H1 (cell line): Measurements from ENCODE around the gene BPI. TPM values are rescaled to one million over a fixed set of nuclear protein-coding genes. Genes with fewer than 3 reads are reported as not detected.

ENCODE experiments used
- CTCF ChIA-PET: fragments of 300-600 bp; sonication (Branson Sonifier 250); formaldehyde crosslinking; loops from one replicate; lab custom pipeline; 2021; ENCODE audit not compliant: partially characterized antibody; lab: Charles Lee
- POLR2A ChIA-PET: fragments of 300-600 bp; sonication (Branson Sonifier 250); formaldehyde crosslinking; loops from one replicate; lab custom pipeline; 2021; ENCODE audit warnings: inconsistent platforms; ENCODE audit not compliant: partially characterized antibody; lab: Charles Lee
- DNase-seq, 2 experiments: peaks; one replicate each; pipeline versions ENCODE4 v3.0.0 to v3.0.0-alpha.2; 2010 to 2022; ENCODE audit warnings: low spot score in 2 of 2, low read depth in 1 of 2, mixed read lengths in 1 of 2
- FAIRE-seq: peaks from 2 replicates; lab custom pipeline; 2011; peaks lifted over from hg19 to GRCh38; lab: Jason Lieb, UNC
- H2AFZ ChIP-seq: 2 replicates; pipeline ENCODE4 v1.8.1; 2012; ENCODE audit warnings: low read length, inconsistent platforms
- H2AK5ac ChIP-seq: 2 replicates; pipeline ENCODE4 v1.6.1; 2013; ENCODE audit warnings: low read depth, low read length
- H2BK120ac ChIP-seq: replicated peaks from 2 replicates; pipeline ENCODE3; 2013; ENCODE audit warnings: low read depth, low read length, inconsistent platforms
- H2BK12ac ChIP-seq: 2 replicates; pipeline ENCODE4 v1.6.1; 2013; ENCODE audit warnings: low read depth, low read length
- H2BK15ac ChIP-seq: 2 replicates; pipeline ENCODE4 v1.6.1; 2013; ENCODE audit warnings: low read length
- H2BK20ac ChIP-seq: 2 replicates; pipeline ENCODE4 v1.6.1; 2013; ENCODE audit warnings: low read length
- H2BK5ac ChIP-seq: 2 replicates; pipeline ENCODE4 v1.6.1; 2013; ENCODE audit warnings: low read depth, low read length
- H3K14ac ChIP-seq: 2 replicates; pipeline ENCODE4 v1.6.1; 2013; ENCODE audit warnings: inconsistent platforms; ENCODE audit not compliant: insufficient read length
- H3K18ac ChIP-seq: 2 replicates; pipeline ENCODE4 v1.6.1; 2013; ENCODE audit warnings: low read length; ENCODE audit errors: extremely low read depth
- H3K23ac ChIP-seq: 2 replicates; pipeline ENCODE4 v1.6.1; 2013; ENCODE audit warnings: inconsistent platforms; ENCODE audit not compliant: insufficient read length
- H3K23me2 ChIP-seq: 2 replicates; pipeline ENCODE4 v1.6.1; 2013; ENCODE audit warnings: low read depth, low read length
- H3K27ac ChIP-seq: 2 replicates; pipeline ENCODE4 v1.6.1; 2011; ENCODE audit warnings: low read depth, low read length, inconsistent platforms
- H3K27me3 ChIP-seq, 4 experiments: replicated peaks in 1 of 4; 1 replicate in 1 of 4; 2 replicates in 3 of 4; pipeline versions ENCODE4 v1.6.1 to v1.8.1; 2011 to 2013; ENCODE audit warnings: low read length in 3 of 4, mild to moderate bottlenecking in 3 of 4, inconsistent platforms in 2 of 4, mixed read lengths in 2 of 4, moderate library complexity in 1 of 4; ENCODE audit not compliant: control insufficient read depth in 3 of 4, insufficient read depth in 3 of 4; ENCODE audit errors: extremely low read depth in 1 of 4
- H3K36me3 ChIP-seq, 4 experiments: 2 replicates each; pipeline versions ENCODE4 v1.6.1 to v1.8.1; 2011 to 2013; ENCODE audit warnings: mild to moderate bottlenecking in 4 of 4, low read length in 3 of 4, moderate library complexity in 2 of 4, control low read depth in 1 of 4, inconsistent platforms in 1 of 4; ENCODE audit not compliant: insufficient read depth in 4 of 4, control insufficient read depth in 2 of 4
- H3K4ac ChIP-seq: replicated peaks from 2 replicates; pipeline ENCODE3; 2013; ENCODE audit warnings: low read length, low read depth, mixed read lengths, inconsistent platforms; ENCODE audit not compliant: insufficient read length
- H3K4me1 ChIP-seq, 4 experiments: replicated peaks in 1 of 4; 1 replicate in 1 of 4; 2 replicates in 3 of 4; pipeline versions ENCODE4 v1.6.1 to v1.8.1; 2011 to 2013; ENCODE audit warnings: low read length in 3 of 4, inconsistent platforms in 2 of 4, mixed read lengths in 1 of 4; ENCODE audit not compliant: insufficient read depth in 4 of 4, control insufficient read depth in 3 of 4
- H3K4me2 ChIP-seq, 2 experiments: 2 replicates each; pipeline versions ENCODE4 v1.6.1 to v1.8.1; 2011 to 2013; ENCODE audit warnings: low read depth in 2 of 2, low read length in 2 of 2, control low read depth in 1 of 2, inconsistent platforms in 1 of 2, mild to moderate bottlenecking in 1 of 2; ENCODE audit not compliant: insufficient read depth in 1 of 2
- H3K4me3 ChIP-seq, 4 experiments: fragments of 200-600, 300-600 bp in 1 of 4; sonication (generic), shearing (Covaris generic), sonication (Bioruptor Twin) in 1 of 4; 2 replicates each; pipeline versions ENCODE4 v1.5.1 to v1.8.1; 2011 to 2016; ENCODE audit warnings: low read length in 4 of 4, low read depth in 3 of 4, control low read depth in 2 of 4, inconsistent platforms in 2 of 4, mild to moderate bottlenecking in 2 of 4, mixed read lengths in 1 of 4, moderate library complexity in 1 of 4; ENCODE audit not compliant: insufficient read depth in 2 of 4; ENCODE audit errors: extremely low read depth in 1 of 4
- H3K56ac ChIP-seq: replicated peaks from 2 replicates; pipeline ENCODE3; 2013; ENCODE audit warnings: low read depth, mild to moderate bottlenecking, mixed read lengths, low read length, inconsistent platforms; ENCODE audit not compliant: insufficient read length
- H3K79me1 ChIP-seq: 2 replicates; pipeline ENCODE4 v1.6.1; 2013; ENCODE audit warnings: low read depth, low read length, control low read depth
- H3K79me2 ChIP-seq, 2 experiments: 2 replicates each; pipeline versions ENCODE4 v1.6.1 to v1.8.1; 2012 to 2013; ENCODE audit warnings: low read length in 2 of 2, mild to moderate bottlenecking in 2 of 2, inconsistent platforms in 1 of 2; ENCODE audit not compliant: insufficient read depth in 2 of 2, control insufficient read depth in 1 of 2
- H3K9ac ChIP-seq, 4 experiments: replicated peaks in 1 of 4; 1 replicate in 1 of 4; 2 replicates in 3 of 4; pipeline versions ENCODE4 v1.6.1 to v1.8.1; 2011 to 2013; ENCODE audit warnings: low read depth in 3 of 4, low read length in 3 of 4, control low read depth in 2 of 4, mild to moderate bottlenecking in 2 of 4, moderate library complexity in 2 of 4, inconsistent platforms in 1 of 4; ENCODE audit errors: extremely low read depth in 1 of 4
- H3K9me3 ChIP-seq, 2 experiments: 2 replicates each; pipeline versions ENCODE4 v1.6.1 to v1.8.1; 2012 to 2013; ENCODE audit warnings: mild to moderate bottlenecking in 2 of 2, moderate library complexity in 2 of 2, control low read depth in 1 of 2, inconsistent platforms in 1 of 2, low read depth in 1 of 2, low read length in 1 of 2, mixed read lengths in 1 of 2; ENCODE audit not compliant: insufficient read depth in 2 of 2
- H4K20me1 ChIP-seq, 2 experiments: replicated peaks in 1 of 2; 2 replicates each; pipeline versions ENCODE3 to v1.8.1; 2011 to 2013; ENCODE audit warnings: inconsistent platforms in 2 of 2, low read length in 2 of 2, mild to moderate bottlenecking in 1 of 2; ENCODE audit not compliant: insufficient read depth in 2 of 2, control insufficient read depth in 1 of 2
- H4K5ac ChIP-seq: 2 replicates; pipeline ENCODE4 v1.6.1; 2013; ENCODE audit warnings: low read length, low read depth, mixed read lengths, inconsistent platforms; ENCODE audit not compliant: insufficient read length
- H4K8ac ChIP-seq: 2 replicates; pipeline ENCODE4 v1.8.0; 2013; ENCODE audit warnings: mild to moderate bottlenecking, moderate library complexity, low read length, inconsistent platforms; ENCODE audit not compliant: insufficient read depth; ENCODE audit errors: extremely low read depth
- H4K91ac ChIP-seq: replicated peaks from 2 replicates; pipeline ENCODE3; 2013; ENCODE audit warnings: low read length, mixed read lengths, inconsistent platforms; ENCODE audit not compliant: insufficient read length
- E2F6 ChIP-seq: IDR thresholded peaks from 2 replicates; pipeline ENCODE4 v1.6.1; 2012; ENCODE audit warnings: inconsistent platforms
- NANOG ChIP-seq: IDR thresholded peaks from 2 replicates; pipeline ENCODE4 v1.6.1; 2011; ENCODE audit warnings: low read length, low read depth, mild to moderate bottlenecking, inconsistent platforms; ENCODE audit not compliant: insufficient read depth, poor library complexity, severe bottlenecking
- POLR2A ChIP-seq, 2 experiments: IDR thresholded peaks; 1 replicate in 1 of 2; 2 replicates in 1 of 2; pipeline ENCODE4 v1.6.1; 2011; ENCODE audit warnings: low read depth in 2 of 2, low read length in 2 of 2, mild to moderate bottlenecking in 2 of 2; ENCODE audit errors: control extremely low read depth in 1 of 2
- RBBP5 ChIP-seq: IDR thresholded peaks from 2 replicates; pipeline ENCODE4 v1.7.1; 2012; ENCODE audit warnings: low read depth, mild to moderate bottlenecking, inconsistent platforms, low read length, moderate library complexity, borderline replicate concordance
- WGBS, 2 experiments: shearing (Covaris generic) in 1 of 2; methylation state at CpG; one replicate each; pipeline versions ENCODE4 v1.1.6 to v1.1.7; 2013 to 2015; ENCODE audit warnings: low lambda C conversion rate in 2 of 2, mixed read lengths in 2 of 2, inconsistent platforms in 1 of 2, low coverage in 1 of 2, missing lambda C conversion rate in 1 of 2; ENCODE audit not compliant: insufficient replicate concordance in 2 of 2, insufficient coverage in 1 of 2, insufficient read length in 1 of 2; ENCODE audit errors: extremely low coverage in 1 of 2, missing lambda C conversion rate in 1 of 2; 5-methylcytosine and 5-hydroxymethylcytosine counted together
- polyA plus RNA-seq, 7 experiments: library from polyadenylated mRNA; depleted of rRNA in 3 of 7; stranded (reverse) in 5 of 7; unstranded in 2 of 7; fragments of >200 nt in 5 of 7; fragments of 200-250 nt in 2 of 7; gene quantifications; 1 replicate in 5 of 7; 2 replicates in 1 of 7; 4 replicates in 1 of 7; pipeline versions ENCODE4 v1.2.1 to v1.2.3, GENCODE V29; 2011 to 2013; ENCODE audit warnings: missing spikeins in 2 of 7, mixed read lengths in 2 of 7
- total RNA-seq: library from RNA; stranded (reverse); fragmentation: NEBNext Ultra II Directional; extraction: Animal tissue kit (Norgen Biotek cat#: 25700); gene quantifications from 2 replicates; pipeline ENCODE4 v1.2.1, GENCODE V29; 2021
- TF ChIP-seq, protein P1 (sequence below): IDR thresholded peaks from 2 replicates; pipeline ENCODE4 v1.6.1; 2012; ENCODE audit warnings: inconsistent platforms

BPI gene
- total and polyA plus RNA-seq, 2 of the 8 experiments (the other 6 are each of a cell fraction or from before 2014, with no cell fraction given): not detected

GRCh38 chr20:38299963-38300362, 4.0 kb upstream of the BPI start:
- Histone ChIP-seq H4K8ac (peak overlapping the region; percentile 76; the same call in 1 of the 2 replicates), H3K4me3 (no peak overlapping the region), H3K27me3 (no peaks in the 10 kb centered on the region; a peak in 1 of 7 replicates), H3K27ac (no peak overlapping the region), H3K56ac (no peak overlapping the region), H2BK120ac (no peak overlapping the region), H3K23me2 (no peaks in the 10 kb centered on the region), H3K14ac (no peak overlapping the region), H3K4me2 (peak overlapping the region in 1 of 2 experiments; percentile 7; a peak in 2 of 4 replicates), H2AFZ (peak overlapping the region; percentile 66), H3K23ac (no peak overlapping the region), H4K5ac (no peak overlapping the region), H3K9ac (no peak overlapping the region), H3K9me3 (no peaks in the 10 kb centered on the region), H4K20me1 (no peaks in the 10 kb centered on the region), H4K91ac (no peak overlapping the region)
- CTCF ChIA-PET: interaction anchor here (0.9 to 2.1 kb wide), 8 partner anchors 9 to 242 kb away, joined by 3 to 10 read pairs (median 4); no protein-coding TSS in a partner anchor
- FAIRE-seq (no peak), DNase-seq (no peak)
- TF ChIP-seq, protein P1, sequence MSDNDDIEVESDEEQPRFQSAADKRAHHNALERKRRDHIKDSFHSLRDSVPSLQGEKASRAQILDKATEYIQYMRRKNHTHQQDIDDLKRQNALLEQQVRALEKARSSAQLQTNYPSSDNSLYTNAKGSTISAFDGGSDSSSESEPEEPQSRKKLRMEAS: 0 out of 2 replicates have a peak, but pooled peaks have one; percentile 52
- TF ChIP-seq E2F6: peak; percentile 32; the same call in 1 of the 2 replicates
- TF ChIP-seq RBBP5: peak; percentile 42; the same call in 1 of the 2 replicates
- no peak for TF ChIP-seq NANOG
- TF ChIP-seq POLR2A (IDR thresholded peaks at IDR 0.05; ENCODE audit: control extremely low read depth in 1 of 2, low read depth in 2 of 2, low read length in 2 of 2): no peak
- TF ChIP-seq, all 59 proteins: peak for 3
- Histone ChIP-seq H2BK12ac (peak overlapping the region; percentile 60; the same call in 1 of the 2 replicates), H2BK5ac (peak overlapping the region; percentile 49), H3K79me1 (no peaks in the 10 kb centered on the region), H3K4ac (no peak overlapping the region), H3K36me3 (no peaks in the 10 kb centered on the region), H2AK5ac (no peak overlapping the region), H2BK20ac (0 out of 2 replicates have a peak overlapping the region, but pooled peaks have one; percentile 6), H2BK15ac (no peak overlapping the region), H3K18ac (peak overlapping the region; percentile 78; the same call in 1 of the 2 replicates), H3K79me2 (no peaks in the 10 kb centered on the region), H3K4me1 (peaks cover 0 to 11% (median 5%) of the 10 kb centered on the region in 4 experiments; a peak in 4 of 7 replicates)
- 60% methylated on average over 6 of the region's 6 CpGs; no CpG with 5 or more reads in 1 of the 2 experiments for WGBS, 2 experiments
- POLR2A ChIA-PET: interaction anchor here (0.6 to 1.3 kb wide), 2 partner anchors 54 to 120 kb away, joined by 3 read pairs; no protein-coding TSS in a partner anchor
